GM18498 (cell line): Measurements from ENCODE around the gene PABPN1L.

Experiments used
- ATAC-seq: cut with Tn5 transposase; IDR thresholded peaks from one replicate; pipeline ENCODE4 v1.9.1; 2021; ENCODE audit warnings: mild to moderate bottlenecking, moderate library complexity; ENCODE audit not compliant: unreplicated experiment

Gene PABPN1L

GRCh38 chr16:88870608-88871348 is 4.3 kb upstream of the PABPN1L start:
- no peak for ATAC-seq

GRCh38 chr16:88869673-88869980 is 3.2 kb upstream of the PABPN1L start:
- ATAC-seq = no peak

GRCh38 chr16:88868974-88869672 is 2.7 kb upstream of the PABPN1L start:
- ATAC-seq = no peak

- no peak for ATAC-seq
These were observed 1.3 kb upstream of the PABPN1L start for GRCh38 chr16:88867581-88868246.

GRCh38 chr16:88865742-88866141 is 718 bp downstream of the PABPN1L start:
- no peak for ATAC-seq

GRCh38 chr16:88865310-88865709 is 1.1 kb downstream of the PABPN1L start:
- ATAC-seq = no peak

GRCh38 chr16:88864521-88864920 is 1.9 kb downstream of the PABPN1L start:
- no peak for ATAC-seq

- ATAC-seq = no peak
These were observed 2.4 kb downstream of the PABPN1L start for GRCh38 chr16:88864099-88864498.

- ATAC-seq = no peak
These were observed 3.0 kb downstream of the PABPN1L start for GRCh38 chr16:88863426-88863825.

- ATAC-seq = no peak
These were observed 3.5 kb downstream of the PABPN1L start for GRCh38 chr16:88862968-88863367.

- ATAC-seq = no peak
These were observed 5.1 kb downstream of the PABPN1L start for GRCh38 chr16:88861359-88861758.

GRCh38 chr16:88859381-88860091 is 6.9 kb downstream of the PABPN1L start:
- no peak for ATAC-seq

- ATAC-seq = peak; percentile 43
These were observed 8.6 kb downstream of the PABPN1L start for GRCh38 chr16:88857728-88858339.

- peak; percentile 83 for ATAC-seq
These were observed 9.4 kb downstream of the PABPN1L start, which contains the start of the genes GALNS and TRAPPC2L for GRCh38 chr16:88856828-88857727. Gene GALNS (minus strand): TSS chr16:88856947. CDS start chr16:88856877, 70 bp downstream. Gene TRAPPC2L (plus strand): TSS chr16:88857127. CDS start chr16:88857151, 24 bp downstream.

- no peak for ATAC-seq
These were observed 10.2 kb downstream of the PABPN1L start for GRCh38 chr16:88856122-88856827.

GRCh38 chr16:88855736-88856121 is 10.7 kb downstream of the PABPN1L start:
- ATAC-seq = no peak

- no peak for ATAC-seq
These were observed 11.3 kb downstream of the PABPN1L start for GRCh38 chr16:88855176-88855575.

GRCh38 chr16:88854306-88855111 is 12.0 kb downstream of the PABPN1L start:
- ATAC-seq = no peak
